GM18520 (cell line): ENCODE results near the gene ECT2L.

Experiments
- ATAC-seq: cut with Tn5 transposase; IDR thresholded peaks from one replicate; pipeline ENCODE4 v1.9.1; 2021; ENCODE audit not compliant: unreplicated experiment

The ECT2L gene

GRCh38 chr6:138862456-138862855 lies 66.6 kb downstream of the ECT2L start:
- no peak for ATAC-seq

DNA sequence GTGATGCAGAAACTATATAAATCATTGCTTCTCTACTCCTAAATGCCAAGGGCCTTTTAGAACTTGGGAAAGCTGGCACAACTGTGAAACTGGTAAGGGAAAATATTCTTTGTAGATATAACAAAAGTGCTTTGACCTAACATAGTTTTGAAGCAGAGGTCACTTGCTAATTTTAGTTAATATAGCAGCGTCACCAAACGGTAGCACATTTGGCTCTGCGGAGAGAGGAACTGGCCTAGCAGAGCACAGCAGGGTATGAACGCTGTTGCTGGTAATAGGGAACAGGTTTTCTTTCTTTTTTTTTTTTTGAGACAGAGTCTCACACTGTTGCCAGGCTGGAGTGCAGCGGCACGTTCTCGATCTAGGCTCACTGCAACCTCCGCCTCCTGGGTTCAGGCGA lies 67.4 kb downstream of the ECT2L start:
- no peak for ATAC-seq

DNA sequence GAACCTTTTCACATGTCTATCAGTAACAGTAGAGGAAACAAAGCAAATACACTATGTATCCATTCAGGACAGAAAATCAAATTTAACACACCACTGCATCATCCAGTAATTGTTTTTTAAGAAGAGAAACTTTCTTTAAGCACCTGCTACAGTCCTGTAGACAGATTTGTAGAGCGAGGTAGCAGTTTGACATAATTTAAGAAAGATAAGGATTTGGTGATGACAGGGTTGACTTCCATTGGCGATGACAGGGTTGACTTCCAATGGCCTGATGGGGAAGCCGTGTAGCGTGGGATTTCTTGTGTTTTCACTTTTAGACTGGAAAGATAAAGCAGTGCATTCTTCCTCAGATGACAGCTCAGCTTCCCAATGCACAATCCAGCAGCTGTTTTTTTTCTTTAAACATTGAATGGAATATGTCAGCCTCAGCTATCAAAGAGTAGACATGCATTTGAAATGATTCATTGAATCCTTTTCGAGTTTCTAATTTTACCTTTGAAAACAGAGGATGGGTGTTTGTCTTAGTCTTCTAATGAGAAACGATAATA lies 68.5 kb downstream of the ECT2L start:
- no peak for ATAC-seq

DNA sequence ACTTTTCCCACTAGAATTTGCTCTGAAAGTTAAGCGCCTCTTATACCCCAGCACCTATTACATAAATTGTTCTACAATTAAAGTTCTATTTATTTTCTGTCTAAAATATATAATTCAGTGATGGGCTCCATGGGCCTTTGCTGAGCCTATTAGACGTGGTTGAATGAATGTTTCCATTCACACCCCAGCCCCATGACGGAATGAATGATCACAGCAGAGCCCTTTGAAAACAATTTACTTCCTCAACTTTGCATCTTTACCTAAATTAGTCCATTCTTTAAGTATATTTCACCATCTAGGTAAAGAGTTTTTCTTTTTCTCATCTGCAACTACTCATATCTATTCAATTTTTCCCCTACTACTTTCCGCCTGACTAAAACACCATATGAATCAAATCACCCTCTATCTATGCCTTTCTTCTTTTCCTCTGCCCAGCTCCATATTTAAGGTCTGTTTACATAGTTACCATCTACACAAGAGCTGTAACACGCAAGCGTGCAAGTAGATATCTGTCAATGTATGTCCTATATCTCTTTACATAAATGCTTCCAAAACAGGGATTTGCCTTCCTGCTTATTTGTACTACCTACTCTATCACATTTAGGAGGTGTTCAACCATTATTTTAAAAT lies 69.7 kb downstream of the ECT2L start:
- no peak for ATAC-seq

DNA sequence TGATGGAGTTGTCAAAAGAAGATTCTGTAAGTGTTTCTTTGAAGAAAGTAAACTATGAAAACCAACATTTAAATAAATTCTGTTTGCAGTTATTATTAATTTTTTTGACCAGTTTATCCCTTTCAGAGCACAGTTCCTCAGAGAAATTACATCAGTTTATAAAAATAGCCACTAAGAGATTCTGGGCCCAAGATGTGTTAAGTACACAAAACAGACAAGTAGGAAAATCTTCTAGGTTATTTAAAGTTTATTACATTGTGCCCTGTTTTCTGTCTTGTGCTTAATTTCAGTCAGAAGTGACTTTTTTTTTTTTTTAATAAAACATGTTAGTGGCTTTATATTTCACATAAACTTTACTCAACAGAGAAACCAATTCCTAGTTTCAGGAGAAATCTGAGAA lies 72.3 kb downstream of the ECT2L start:
- ATAC-seq, result no peak

GRCh38 chr6:138869398-138869797 lies 73.5 kb downstream of the ECT2L start:
- no peak for ATAC-seq

- no peak for ATAC-seq
Observed at GRCh38 chr6:138873191-138873590, 77.3 kb downstream of the ECT2L start.

DNA sequence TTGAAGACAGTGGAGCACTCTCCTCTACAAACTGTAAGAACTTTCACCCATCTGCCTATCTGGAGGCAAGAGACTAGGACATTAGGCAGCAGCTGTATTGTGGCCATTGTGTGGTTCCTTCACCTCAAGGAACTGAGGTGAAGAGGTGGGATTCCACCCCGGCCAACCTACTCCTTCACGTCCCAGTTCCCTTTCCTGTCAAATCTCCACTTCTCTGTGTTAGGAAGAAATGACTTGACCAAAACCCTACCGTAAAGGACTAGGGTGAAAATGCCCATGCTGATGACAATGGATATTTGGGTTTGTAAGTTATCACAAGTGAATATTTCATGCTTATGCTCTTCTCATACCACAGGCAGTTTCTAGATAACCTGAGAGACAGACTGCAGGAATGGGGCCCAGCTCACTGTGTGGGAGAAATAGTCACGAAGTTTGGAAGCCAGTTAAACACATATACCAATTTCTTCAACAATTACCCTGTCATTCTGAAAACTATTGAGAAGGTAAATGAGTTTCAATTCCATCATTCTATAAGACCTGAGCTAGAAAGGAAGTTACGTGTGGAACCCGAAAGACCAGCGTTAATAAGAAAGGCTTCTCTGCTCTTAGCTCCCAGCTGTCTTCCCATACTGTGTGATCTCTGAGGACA lies 86.6 kb downstream of the ECT2L start:
- ATAC-seq, result peak; percentile 71

DNA sequence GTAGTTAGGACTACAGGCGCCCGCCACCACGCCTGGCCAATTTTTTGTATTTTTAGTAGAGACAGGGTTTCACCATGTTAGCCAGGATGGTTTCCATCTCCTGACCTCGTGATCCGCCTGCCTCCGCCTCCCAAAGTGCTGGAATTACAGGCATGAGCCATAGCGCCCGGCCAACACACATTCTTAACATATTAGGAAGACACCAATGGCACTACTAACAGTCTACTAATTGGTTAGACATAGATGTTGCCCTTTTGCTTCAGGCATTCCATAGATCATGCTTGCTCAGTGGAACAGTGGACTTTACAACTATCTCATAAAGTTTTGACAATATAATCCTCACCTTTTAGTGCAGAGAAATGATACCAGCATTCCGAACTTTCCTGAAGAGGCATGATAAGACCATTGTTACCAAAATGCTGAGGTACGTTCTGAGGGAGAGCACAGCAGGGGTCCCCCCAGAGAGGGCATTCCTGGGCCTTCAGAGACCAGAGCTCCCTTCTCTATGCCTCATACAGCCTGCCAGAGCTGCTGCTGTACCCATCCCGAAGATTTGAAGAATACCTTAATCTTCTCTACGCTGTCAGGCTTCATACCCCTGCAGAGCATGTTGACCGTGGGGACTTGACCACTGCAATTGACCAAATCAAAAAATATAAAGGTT lies 89.4 kb downstream of the ECT2L start:
- no peak for ATAC-seq

- ATAC-seq, result no peak
Observed at GRCh38 chr6:138891255-138891986, 95.5 kb downstream of the ECT2L start.

DNA sequence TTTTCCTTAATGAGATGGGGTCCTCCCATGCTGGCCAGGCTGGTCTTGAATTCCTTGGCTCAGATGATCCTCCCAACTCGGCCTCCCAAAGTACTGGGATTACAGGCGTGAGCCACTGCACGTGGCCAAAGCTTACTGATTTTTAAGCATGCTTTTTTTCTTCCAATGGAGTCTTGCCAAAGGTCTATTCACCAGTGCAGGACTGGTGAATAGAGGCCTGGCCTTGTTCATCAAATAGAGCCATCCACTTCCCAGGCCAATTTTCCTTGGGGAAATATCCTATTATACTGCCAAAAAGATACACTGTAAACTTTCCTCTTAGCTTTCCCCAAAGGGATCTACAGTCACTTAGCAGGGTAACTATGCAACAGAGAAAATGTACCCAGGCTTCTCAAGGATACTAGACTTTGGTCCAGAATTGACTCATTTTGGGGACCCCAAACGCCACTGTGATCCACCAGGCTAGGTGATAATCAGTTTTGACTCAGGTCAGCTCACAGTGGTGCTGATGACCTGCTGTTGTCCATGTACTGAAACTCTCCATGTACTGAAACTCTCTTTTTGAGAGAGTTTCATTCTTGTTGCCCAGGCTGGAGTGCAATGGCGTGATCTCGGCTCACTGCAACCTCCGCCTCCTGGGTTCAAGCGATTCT lies 100.3 kb downstream of the ECT2L start:
- no peak for ATAC-seq

GRCh38 chr6:138897031-138897430 lies 101.1 kb downstream of the ECT2L start:
- ATAC-seq, result no peak

DNA sequence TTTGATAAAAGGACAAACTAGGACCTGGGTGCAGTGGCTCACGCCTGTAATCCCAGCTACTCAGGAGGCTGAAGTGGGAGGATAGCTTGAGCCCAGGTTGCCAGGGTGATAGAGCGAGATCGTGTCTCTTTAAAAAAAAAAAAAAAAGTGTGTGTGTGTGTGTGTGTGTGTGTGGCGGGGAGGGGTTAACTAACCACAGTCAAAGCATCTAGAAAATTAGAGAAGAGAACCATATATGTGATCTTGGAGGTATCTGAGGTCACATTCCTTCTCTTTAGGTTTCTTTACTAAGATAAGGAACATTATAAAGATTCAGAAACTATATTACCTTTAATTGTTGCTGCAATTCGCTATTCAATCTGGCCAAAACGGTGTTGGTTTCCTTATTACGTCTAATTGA lies 111.3 kb downstream of the ECT2L start:
- ATAC-seq, result no peak

DNA sequence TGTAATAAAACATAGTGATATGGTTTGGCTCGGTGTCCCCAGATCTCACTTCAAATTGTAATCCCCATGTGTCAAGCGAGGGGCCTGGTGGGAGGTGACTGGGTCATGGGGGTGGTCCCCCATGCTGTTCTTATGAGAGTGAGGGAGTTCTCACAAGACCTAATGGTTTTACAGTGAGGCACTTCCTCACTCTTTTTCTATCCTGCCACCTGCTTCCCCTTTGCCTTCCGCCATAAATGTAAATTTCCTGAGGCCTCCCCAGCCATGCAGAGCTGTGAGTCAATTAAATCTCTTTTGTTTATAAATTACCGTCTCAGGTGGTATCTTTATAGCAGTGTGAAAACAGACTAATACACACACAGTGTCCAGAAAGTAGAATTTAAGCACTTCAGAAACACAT lies 113.6 kb downstream of the ECT2L start:
- ATAC-seq, result no peak

- no peak for ATAC-seq
Observed at GRCh38 chr6:138909975-138910374, 114.1 kb downstream of the ECT2L start.

- no peak for ATAC-seq
Observed at GRCh38 chr6:138912308-138912707, 116.4 kb downstream of the ECT2L start.

DNA sequence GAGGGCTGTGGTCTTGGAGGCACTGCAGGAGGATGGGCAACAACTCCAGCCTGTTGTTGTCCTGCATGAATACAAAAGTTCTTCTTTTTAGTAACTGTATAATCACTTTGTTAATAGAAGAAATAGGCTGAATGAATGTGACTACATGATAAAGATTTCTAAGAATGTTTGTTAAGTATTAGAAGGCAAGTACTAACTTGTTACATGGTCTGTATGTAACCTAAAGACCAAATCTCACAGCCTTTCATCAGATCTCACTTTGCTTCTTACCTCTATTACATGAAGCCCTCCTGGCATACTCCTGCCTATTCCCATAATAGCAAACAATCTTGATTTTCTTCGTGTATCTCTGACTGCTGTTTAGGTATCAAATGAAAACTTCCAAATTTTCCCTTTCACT lies 118.8 kb downstream of the ECT2L start:
- ATAC-seq, result no peak

DNA sequence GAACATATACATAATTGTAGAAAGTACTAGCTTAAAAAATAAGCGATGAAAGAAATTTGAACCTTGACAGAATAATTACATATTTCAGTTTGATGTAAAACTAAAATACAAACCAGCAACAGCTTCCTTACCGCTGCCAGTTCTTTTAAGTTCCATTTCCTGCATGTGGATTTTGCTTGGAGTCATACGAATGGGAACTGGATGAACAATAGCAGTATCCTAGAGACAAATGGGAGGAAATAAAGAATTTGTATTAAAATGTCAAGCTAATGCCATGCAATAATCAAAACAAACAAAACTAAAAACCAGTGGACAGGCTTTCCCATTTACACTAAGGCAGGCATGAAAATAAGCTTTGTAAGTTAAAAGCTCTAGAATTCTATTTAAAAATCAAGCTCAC lies 125.0 kb downstream of the ECT2L start:
- no peak for ATAC-seq

DNA sequence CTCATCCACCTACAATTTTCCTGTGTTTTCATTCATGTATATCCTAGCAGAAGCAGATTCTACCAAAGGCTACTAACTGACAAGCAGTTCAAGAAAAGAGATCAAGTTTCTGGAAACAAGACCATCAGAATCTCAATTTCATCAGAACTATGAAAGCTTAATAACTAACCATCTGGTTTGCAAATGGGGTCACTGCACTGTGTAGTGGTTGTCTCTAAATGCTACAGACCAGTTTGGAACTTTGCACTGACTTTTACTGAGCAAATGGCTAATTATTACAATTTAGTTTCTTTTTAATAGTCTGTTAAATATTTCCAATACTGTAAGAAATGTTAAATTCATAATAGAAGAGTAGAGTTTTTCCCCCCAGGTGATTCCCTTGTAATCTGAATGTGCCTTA lies 127.7 kb downstream of the ECT2L start:
- no peak for ATAC-seq

DNA sequence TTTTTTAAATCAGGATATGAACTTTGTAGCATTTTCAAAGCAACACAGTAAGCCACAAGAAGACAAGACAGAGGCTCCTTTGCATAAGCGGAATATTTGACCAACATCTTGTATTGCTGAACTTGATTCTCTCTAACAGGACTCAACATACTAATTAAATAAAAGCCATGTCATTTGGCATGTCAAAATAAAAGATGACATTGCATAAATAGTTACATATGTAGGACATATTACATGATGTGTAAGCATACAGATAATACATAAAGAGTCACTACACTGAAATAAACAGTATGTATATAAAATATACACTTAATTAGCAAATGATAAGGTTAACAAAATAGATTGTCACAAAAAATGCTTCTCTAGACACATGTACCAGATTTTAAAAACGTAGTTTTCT lies 129.9 kb downstream of the ECT2L start:
- ATAC-seq, result no peak

DNA sequence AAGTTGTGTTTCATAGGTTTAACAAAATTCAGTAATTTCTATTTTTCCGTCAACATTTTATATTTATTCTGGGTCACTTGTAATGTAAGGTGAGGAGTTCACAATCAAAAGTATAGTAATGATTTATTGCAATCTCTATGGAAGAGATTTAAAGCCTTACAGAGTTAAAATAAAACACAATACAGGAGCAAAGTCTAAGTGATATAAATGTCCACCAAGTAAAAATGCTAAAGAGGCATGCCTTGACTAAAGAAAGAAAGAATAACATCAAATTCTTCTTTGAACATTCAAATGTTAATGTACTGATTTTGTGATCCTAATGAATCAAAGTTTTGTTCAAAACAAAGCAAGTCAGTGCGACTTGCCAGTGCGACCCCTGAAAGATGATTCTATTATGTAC lies 130.7 kb downstream of the ECT2L start:
- no peak for ATAC-seq
